SK-N-SH (cell line): ENCODE results near the gene SHISA3. TPM values are rescaled to one million over a fixed set of nuclear protein-coding genes. Genes with fewer than 3 reads are reported as not detected.

Source experiments
- CTCF ChIA-PET: fragments of 300-600, 350-600 bp; formaldehyde crosslinking; extraction: SDS; loops from one replicate; lab custom pipeline; 2021; lab: Yijun Ruan, JAX
- POLR2A ChIA-PET: fragments of 350-600 bp; sonication (Branson Sonifier 250); formaldehyde crosslinking; extraction: SDS; loops from one replicate; lab custom pipeline; 2020; ENCODE audit warnings: antibody characterized with exemption, inconsistent platforms; lab: Yijun Ruan, JAX
- DNase-seq: peaks from one replicate; pipeline ENCODE4 v3.0.0; 2012
- H2AFZ ChIP-seq: fragments of 200-600 bp; sonication (generic); 2 replicates; pipeline ENCODE4 v1.8.1; 2016; ENCODE audit warnings: antibody characterized with exemption, mild to moderate bottlenecking, low read depth
- H3F3A ChIP-seq: fragments of 200-600 bp; sonication (generic); replicated peaks from 2 replicates; pipeline ENCODE3; 2016; ENCODE audit warnings: antibody characterized with exemption, mild to moderate bottlenecking; ENCODE audit not compliant: insufficient read depth
- H3K27ac ChIP-seq, 2 experiments: fragments of 200-500 bp in 1 of 2; fragments of 200-600 bp in 1 of 2; sonication (Bioruptor generic) in 1 of 2; sonication (generic), shearing (Covaris generic) in 1 of 2; 2 replicates each; pipeline versions ENCODE4 v1.5.1 to v1.6.1; 2014 to 2016; ENCODE audit warnings: low read depth in 2 of 2, inconsistent platforms in 1 of 2, low read length in 1 of 2, mild to moderate bottlenecking in 1 of 2, mixed read lengths in 1 of 2
- H3K27me3 ChIP-seq: fragments of 200-600 bp; sonication (generic), shearing (Covaris generic); 2 replicates; pipeline ENCODE4 v1.6.1; 2016; ENCODE audit warnings: mixed run types; ENCODE audit not compliant: insufficient read depth
- H3K36me3 ChIP-seq, 2 experiments: fragments of 200-500 bp in 1 of 2; fragments of 200-600 bp in 1 of 2; sonication (Bioruptor generic) in 1 of 2; sonication (generic) in 1 of 2; replicated peaks in 1 of 2; 2 replicates each; pipeline versions ENCODE3 to v1.5.1; 2014 to 2016; ENCODE audit warnings: low read length in 1 of 2, mild to moderate bottlenecking in 1 of 2; ENCODE audit not compliant: insufficient read depth in 2 of 2, control insufficient read depth in 1 of 2
- H3K4me1 ChIP-seq, 2 experiments: fragments of 200-500 bp in 1 of 2; fragments of 200-600 bp in 1 of 2; sonication (Bioruptor generic) in 1 of 2; sonication (generic), shearing (Covaris generic) in 1 of 2; 2 replicates each; pipeline versions ENCODE4 v1.5.1 to v1.6.1; 2014 to 2016; ENCODE audit warnings: low read depth in 1 of 2, low read length in 1 of 2, mixed run types in 1 of 2; ENCODE audit not compliant: insufficient read depth in 2 of 2, control insufficient read depth in 1 of 2
- H3K4me2 ChIP-seq: fragments of 200-600 bp; sonication (generic), shearing (Covaris generic); 2 replicates; pipeline ENCODE4 v1.6.1; 2017; ENCODE audit warnings: mixed run types
- H3K4me3 ChIP-seq, 2 experiments: fragments of 200-500 bp in 1 of 2; fragments of 200-600 bp in 1 of 2; sonication (Bioruptor generic) in 1 of 2; sonication (generic), shearing (Covaris generic) in 1 of 2; 2 replicates each; pipeline versions ENCODE4 v1.5.1 to v1.8.1; 2014 to 2016; ENCODE audit warnings: low read depth in 2 of 2, inconsistent platforms in 1 of 2, low read length in 1 of 2, mild to moderate bottlenecking in 1 of 2, mixed read lengths in 1 of 2, moderate library complexity in 1 of 2
- H3K79me2 ChIP-seq: fragments of 200-600 bp; sonication (generic); 2 replicates; pipeline ENCODE4 v1.8.1; 2017; ENCODE audit warnings: mild to moderate bottlenecking; ENCODE audit not compliant: insufficient read depth
- H3K9ac ChIP-seq: fragments of 200-600 bp; sonication (generic); 2 replicates; pipeline ENCODE4 v1.6.1; 2017; ENCODE audit warnings: mixed run types
- H3K9me2 ChIP-seq: fragments of 200-600 bp; sonication (generic); 2 replicates; pipeline ENCODE4 v1.6.1; 2017; ENCODE audit warnings: mixed run types
- H3K9me3 ChIP-seq: fragments of 200-600 bp; sonication (generic); 2 replicates; pipeline ENCODE4 v1.6.1; 2017; ENCODE audit warnings: mixed run types, mild to moderate bottlenecking, moderate library complexity
- H4K20me1 ChIP-seq: fragments of 200-600 bp; sonication (generic); 2 replicates; pipeline ENCODE4 v1.6.1; 2017; ENCODE audit warnings: mild to moderate bottlenecking, mixed run types; ENCODE audit not compliant: insufficient read depth
- CHD2 ChIP-seq: fragments of 150-350 bp; IDR thresholded peaks from 2 replicates; pipeline ENCODE4 v1.6.1; 2018; ENCODE audit warnings: low read length; ENCODE audit not compliant: partially characterized antibody
- ELF1 ChIP-seq: IDR thresholded peaks from 2 replicates; pipeline ENCODE4 v1.4.0; 2012
- EZH2phosphoT487 ChIP-seq: fragments of 200-600 bp; sonication (generic); IDR thresholded peaks from 2 replicates; pipeline ENCODE4 v1.6.1; 2017; ENCODE audit warnings: low read depth, mixed run types, mild to moderate bottlenecking, antibody characterized with exemption, moderate library complexity, borderline replicate concordance
- FOSL2 ChIP-seq: IDR thresholded peaks from 2 replicates; pipeline ENCODE4 v1.4.0; 2012; ENCODE audit warnings: low read depth, mild to moderate bottlenecking, moderate library complexity, borderline replicate concordance
- GATA2 ChIP-seq: sonication (generic); formaldehyde crosslinking; IDR thresholded peaks from 2 replicates; pipeline ENCODE4 v1.5.0; 2020; ENCODE audit warnings: mild to moderate bottlenecking, missing genetic modification reagents
- IRF3 ChIP-seq: fragments of 150-350 bp; IDR thresholded peaks from 2 replicates; pipeline ENCODE4 v1.6.1; 2016; ENCODE audit warnings: mild to moderate bottlenecking, low read depth, low read length
- JUND ChIP-seq: IDR thresholded peaks from 2 replicates; pipeline ENCODE4 v1.4.0; 2012
- MAX ChIP-seq: IDR thresholded peaks from 2 replicates; pipeline ENCODE4 v1.4.0; 2012; ENCODE audit warnings: low read depth
- MEF2A ChIP-seq: IDR thresholded peaks from 2 replicates; pipeline ENCODE4 v1.4.0; 2012; ENCODE audit warnings: low read depth, borderline replicate concordance
- NFIC ChIP-seq: IDR thresholded peaks from 2 replicates; pipeline ENCODE4 v1.4.0; 2012; ENCODE audit warnings: borderline replicate concordance
- NRF1 ChIP-seq: IDR thresholded peaks from 2 replicates; pipeline ENCODE4 v1.6.1; 2012; ENCODE audit warnings: low read depth, mild to moderate bottlenecking, low read length
- RCOR1 ChIP-seq: fragments of 150-350 bp; IDR thresholded peaks from 2 replicates; pipeline ENCODE4 v1.6.1; 2017; ENCODE audit warnings: antibody characterized with exemption, low read length
- SMC3 ChIP-seq: IDR thresholded peaks from 2 replicates; pipeline ENCODE4 v1.6.1; 2012; ENCODE audit warnings: low read depth, low read length, improper control_type of control experiment
- TCF12 ChIP-seq: IDR thresholded peaks from 2 replicates; pipeline ENCODE4 v1.4.0; 2012
- ZBTB33 ChIP-seq: IDR thresholded peaks from 2 replicates; pipeline ENCODE4 v1.4.0; 2012; ENCODE audit warnings: low read depth, borderline replicate concordance
- WGBS: methylation state at CpG from one replicate; pipeline ENCODE4 v1.1.6; 2017; ENCODE audit warnings: low lambda C conversion rate; 5-methylcytosine and 5-hydroxymethylcytosine counted together
- polyA plus RNA-seq, 3 experiments: library from polyadenylated mRNA; depleted of rRNA; stranded (reverse); fragments of >200 nt; gene quantifications; 2 replicates each; pipeline ENCODE4 v1.2.3, GENCODE V29; 2012
- TF ChIP-seq, protein P1 (sequence below): fragments of 150-350 bp; IDR thresholded peaks from 2 replicates; pipeline ENCODE4 v1.6.1; 2017; ENCODE audit warnings: antibody characterized with exemption, low read length, low read depth, borderline replicate concordance

The SHISA3 gene
- polyA plus RNA-seq, 1 of the 3 experiments (the other 2 are of a cell fraction) = 1.1 TPM

DNA sequence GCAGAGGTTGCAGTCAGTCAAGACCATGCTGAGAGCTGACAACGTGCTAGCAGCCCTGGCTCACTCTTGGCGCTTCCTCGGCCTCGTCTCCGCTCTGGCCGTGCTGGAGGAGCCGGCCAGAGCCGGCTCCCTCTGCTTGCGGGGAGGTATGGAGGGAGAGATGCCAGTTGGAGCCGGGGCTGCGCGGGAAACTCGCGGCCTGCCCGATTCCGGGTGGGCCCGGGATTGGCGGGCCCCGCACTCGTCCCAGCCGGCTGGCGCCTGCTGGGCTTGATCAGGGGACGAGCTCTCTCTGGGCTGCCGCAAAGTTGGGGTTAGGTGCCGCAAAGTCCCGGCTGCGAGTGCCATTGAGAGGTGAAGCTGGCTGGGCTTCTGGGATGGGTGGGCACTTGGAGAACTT, 27.8 kb upstream of the SHISA3 start:
- 81% methylated on average over 14 of the region's 27 CpGs for WGBS
- Histone ChIP-seq H3K36me3 (no peaks in the 10 kb centered on the region), H3K4me3 (no peak overlapping the region), H3K27me3 (no peaks in the 10 kb centered on the region; the same call in 1 of the 2 replicates), H3K9me3 (no peaks in the 10 kb centered on the region), H3K9me2 (no peaks in the 10 kb centered on the region), H3K27ac (no peak overlapping the region), H3K79me2 (no peaks in the 10 kb centered on the region), H3K9ac (no peak overlapping the region), H2AFZ (no peak overlapping the region), H3K4me1 (no peaks in the 10 kb centered on the region; a peak in 1 of 4 replicates), H3K4me2 (no peak overlapping the region), H3F3A (no peaks in the 10 kb centered on the region), H4K20me1 (no peaks in the 10 kb centered on the region)
- DNase-seq = no peak
- ChIA-PET CTCF (interaction anchor here (0.6 to 7.8 kb wide), 7 partner anchors 10 to 251 kb away, joined by 3 to 129 read pairs (median 8); no protein-coding TSS in a partner anchor), POLR2A (no interaction called here)
- TF ChIP-seq CHD2 = no peak
- TF ChIP-seq JUND = no peak
- TF ChIP-seq GATA2 (CRISPR knock-in tag) = no peak
- TF ChIP-seq ZBTB33 = no peak
- TF ChIP-seq TCF12 = no peak
- TF ChIP-seq RCOR1 = no peak
- TF ChIP-seq IRF3 = no peak
- TF ChIP-seq NFIC = no peak
- TF ChIP-seq, protein P1, sequence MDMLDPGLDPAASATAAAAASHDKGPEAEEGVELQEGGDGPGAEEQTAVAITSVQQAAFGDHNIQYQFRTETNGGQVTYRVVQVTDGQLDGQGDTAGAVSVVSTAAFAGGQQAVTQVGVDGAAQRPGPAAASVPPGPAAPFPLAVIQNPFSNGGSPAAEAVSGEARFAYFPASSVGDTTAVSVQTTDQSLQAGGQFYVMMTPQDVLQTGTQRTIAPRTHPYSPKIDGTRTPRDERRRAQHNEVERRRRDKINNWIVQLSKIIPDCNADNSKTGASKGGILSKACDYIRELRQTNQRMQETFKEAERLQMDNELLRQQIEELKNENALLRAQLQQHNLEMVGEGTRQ = no peak
- TF ChIP-seq NRF1 = no peak
- TF ChIP-seq EZH2phosphoT487 = no peak
- no peak for TF ChIP-seq ELF1
- TF ChIP-seq MAX = no peak
- TF ChIP-seq FOSL2 = no peak
- TF ChIP-seq MEF2A = no peak
- TF ChIP-seq SMC3 = no peak
